GM12878 (cell line): ENCODE measurements around the gene TCF7L2.

Source experiments
- BHLHE40 ChIP-seq, 2 experiments: fragments of 450-650 bp in 1 of 2; IDR thresholded peaks; 2 replicates each; pipeline ENCODE4 v1.6.1; 2011 to 2017; ENCODE audit warnings: low read depth in 2 of 2, borderline replicate concordance in 1 of 2, improper control_type of control experiment in 1 of 2, low read length in 1 of 2, mild to moderate bottlenecking in 1 of 2
- RFX5 ChIP-seq: IDR thresholded peaks from 2 replicates; pipeline ENCODE4 v1.6.1; 2011; ENCODE audit warnings: low read depth, low read length, improper control_type of control experiment

DNA sequence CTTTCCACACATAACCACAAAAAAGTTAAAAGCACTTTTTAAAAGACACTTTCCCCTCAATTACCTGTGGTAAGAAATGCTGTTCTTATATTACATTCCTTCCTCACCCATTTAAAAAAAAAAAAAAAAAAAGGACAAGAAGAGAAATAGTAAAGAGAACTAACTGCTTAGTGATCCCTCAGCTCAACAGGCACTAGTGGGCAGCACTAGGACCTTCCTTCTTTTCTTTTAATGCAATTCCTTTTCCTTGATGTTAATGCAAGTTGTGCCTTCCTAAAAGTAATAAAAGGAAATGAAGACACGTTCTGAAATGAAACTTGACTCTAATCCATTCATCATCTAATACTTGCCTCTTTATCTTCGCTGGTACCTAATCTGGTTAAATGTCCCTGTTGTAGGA is 189.7 kb downstream of the TCF7L2 start:
- TF ChIP-seq RFX5 (no peak), BHLHE40 (IDR thresholded peaks at IDR 0.05; ENCODE audit: borderline replicate concordance in 1 of 2, low read depth in 2 of 2, low read length in 1 of 2) (no peak)
